Endothelial cell of hepatic sinusoid (primary cell): ENCODE data around the gene NQO2.

ENCODE experiments used
- in situ Hi-C: cut with HindIII; loops from 2 replicates; pipeline ENCODE4 v1.10.0; 2017; ENCODE audit warnings: low sequenced_read_pairs

The NQO2 gene

DNA sequence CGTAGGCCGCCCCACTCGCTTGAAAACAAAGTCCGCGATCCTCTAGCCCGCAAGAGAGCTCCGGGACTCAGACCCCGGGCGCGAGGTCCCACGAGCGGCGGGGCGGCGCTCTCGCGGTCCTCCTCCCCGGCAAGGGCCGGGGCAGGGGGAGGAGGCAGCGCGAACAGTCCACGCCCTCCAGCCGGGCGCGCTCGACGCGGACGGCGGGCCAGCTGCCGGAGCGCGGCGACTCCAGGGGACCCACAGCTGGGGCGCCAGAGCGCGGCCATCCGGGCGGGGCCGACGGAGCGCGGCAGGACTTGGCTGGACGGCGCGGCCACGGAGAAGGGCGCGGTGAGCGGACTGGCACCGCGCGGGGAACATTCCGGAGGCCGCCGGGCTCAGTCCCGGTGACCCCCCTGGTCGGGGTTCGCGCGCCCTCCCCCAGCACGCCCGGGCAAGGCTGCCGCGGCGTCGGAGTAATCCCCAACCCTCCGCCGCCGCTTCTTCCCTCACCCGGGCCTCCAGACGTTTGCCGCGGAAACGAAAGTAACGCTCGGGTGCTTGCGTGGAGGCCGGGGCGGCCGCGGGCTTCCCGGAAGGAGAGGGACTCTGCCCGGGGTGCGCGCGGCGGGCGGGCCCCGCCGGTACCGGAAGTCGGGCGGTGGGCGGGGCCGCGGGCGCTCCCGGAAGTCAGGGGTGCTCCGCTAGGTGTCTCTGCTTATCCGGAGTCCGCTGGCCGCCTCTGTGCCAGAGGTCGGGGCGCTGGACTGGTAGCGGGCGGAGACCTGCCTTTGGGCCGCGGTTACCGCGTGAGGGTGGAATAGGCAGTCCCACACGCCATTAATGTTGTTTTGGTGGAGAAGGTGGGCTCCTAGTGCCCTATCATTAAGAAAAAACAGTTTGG is 68.9 kb downstream of the NQO2 start, which contains the start of gene RIPK1:
Gene RIPK1, plus strand, starts transcription at position 166 of the 886 bp plus-strand sequence. CDS start 8,330 bp downstream, outside the sequence.
- in situ Hi-C loops = loop anchor here (5.0 kb wide), 1 partner anchor 71 kb away; the partner anchor contains the start of gene NQO2
